Retina (tissue), 1 donor: ENCODE results near the gene NOL4L.
A peak's percentile ranks its signal among the peaks of the same experiment; 100 is the strongest.

Experiments used
- DNase-seq: peaks from one replicate; pipeline ENCODE4 v3.0.0-alpha.2; 2016

The NOL4L gene

GRCh38 chr20:32613192-32614053 lies 28.3 kb upstream of the NOL4L start:
- DNase-seq = no peak

GRCh38 chr20:32612351-32613191 lies 27.4 kb upstream of the NOL4L start:
- DNase-seq = no peak

GRCh38 chr20:32611868-32612267 lies 26.7 kb upstream of the NOL4L start:
- DNase-seq = no peak

- DNase-seq = no peak
Measured at GRCh38 chr20:32611286-32611685, 26.2 kb upstream of the NOL4L start.

- peak; percentile 72 for DNase-seq
Measured at GRCh38 chr20:32610472-32611218, 25.5 kb upstream of the NOL4L start.

- no peak for DNase-seq
Measured at GRCh38 chr20:32609993-32610392, 24.9 kb upstream of the NOL4L start.

GRCh38 chr20:32609111-32609773 lies 24.1 kb upstream of the NOL4L start:
- no peak for DNase-seq

- DNase-seq = no peak
Measured at GRCh38 chr20:32608664-32609015, 23.5 kb upstream of the NOL4L start.

GRCh38 chr20:32607727-32608663 lies 22.9 kb upstream of the NOL4L start:
- DNase-seq = no peak

GRCh38 chr20:32607324-32607723 lies 22.2 kb upstream of the NOL4L start:
- DNase-seq = no peak

GRCh38 chr20:32606790-32607189 lies 21.7 kb upstream of the NOL4L start:
- no peak for DNase-seq

GRCh38 chr20:32606107-32606506 lies 21.0 kb upstream of the NOL4L start:
- no peak for DNase-seq

GRCh38 chr20:32605167-32605656 lies 20.1 kb upstream of the NOL4L start:
- no peak for DNase-seq

GRCh38 chr20:32603046-32603726 lies 18.1 kb upstream of the NOL4L start:
- DNase-seq = no peak

- no peak for DNase-seq
Measured at GRCh38 chr20:32602273-32602672, 17.1 kb upstream of the NOL4L start.

- no peak for DNase-seq
Measured at GRCh38 chr20:32600681-32601237, 15.6 kb upstream of the NOL4L start.

GRCh38 chr20:32599783-32600340 lies 14.7 kb upstream of the NOL4L start:
- DNase-seq = no peak

GRCh38 chr20:32598606-32599005 lies 13.5 kb upstream of the NOL4L start:
- DNase-seq = no peak

- DNase-seq = no peak
Measured at GRCh38 chr20:32597714-32598113, 12.6 kb upstream of the NOL4L start.

GRCh38 chr20:32596681-32597252 lies 11.6 kb upstream of the NOL4L start:
- no peak for DNase-seq
